Subcutaneous abdominal adipose tissue (tissue), 5 donors: ENCODE data around the gene BLOC1S4.

Source experiments
- H3K27ac ChIP-seq: one replicate; pipeline ENCODE4 v1.7.0; 2013; ENCODE audit warnings: low read depth, mild to moderate bottlenecking, inconsistent platforms, low read length, moderate library complexity
- H3K27me3 ChIP-seq, 5 donors: one replicate each; pipeline ENCODE4 v1.7.0; 2013; ENCODE audit warnings: low read length in 5 of 5, inconsistent platforms in 1 of 5; ENCODE audit not compliant: control insufficient read depth in 5 of 5, insufficient read depth in 4 of 5
- H3K36me3 ChIP-seq, 5 donors: one replicate each; pipeline ENCODE4 v1.7.0; 2013; ENCODE audit warnings: low read length in 5 of 5; ENCODE audit not compliant: control insufficient read depth in 5 of 5, insufficient read depth in 5 of 5
- H3K4me1 ChIP-seq, 5 donors: one replicate each; pipeline ENCODE4 v1.7.0; 2013; ENCODE audit warnings: low read length in 5 of 5, mild to moderate bottlenecking in 3 of 5, moderate library complexity in 1 of 5; ENCODE audit not compliant: control insufficient read depth in 5 of 5, insufficient read depth in 5 of 5
- H3K4me3 ChIP-seq, 5 donors: one replicate each; pipeline ENCODE4 v1.7.0; 2013; ENCODE audit warnings: low read length in 5 of 5, low read depth in 1 of 5
- H3K9ac ChIP-seq, 5 donors: one replicate each; pipeline ENCODE4 v1.7.0; 2013; ENCODE audit warnings: low read length in 5 of 5, mild to moderate bottlenecking in 4 of 5, moderate library complexity in 3 of 5
- H3K9me3 ChIP-seq, 5 donors: one replicate each; pipeline ENCODE4 v1.7.0; 2013; ENCODE audit warnings: low read length in 5 of 5; ENCODE audit not compliant: control insufficient read depth in 5 of 5
- donor health status: healthy.
- donor health status: healthy.
- donor health status: healthy.
- donor health status: healthy.
- donor health status: healthy.

Gene BLOC1S4

DNA sequence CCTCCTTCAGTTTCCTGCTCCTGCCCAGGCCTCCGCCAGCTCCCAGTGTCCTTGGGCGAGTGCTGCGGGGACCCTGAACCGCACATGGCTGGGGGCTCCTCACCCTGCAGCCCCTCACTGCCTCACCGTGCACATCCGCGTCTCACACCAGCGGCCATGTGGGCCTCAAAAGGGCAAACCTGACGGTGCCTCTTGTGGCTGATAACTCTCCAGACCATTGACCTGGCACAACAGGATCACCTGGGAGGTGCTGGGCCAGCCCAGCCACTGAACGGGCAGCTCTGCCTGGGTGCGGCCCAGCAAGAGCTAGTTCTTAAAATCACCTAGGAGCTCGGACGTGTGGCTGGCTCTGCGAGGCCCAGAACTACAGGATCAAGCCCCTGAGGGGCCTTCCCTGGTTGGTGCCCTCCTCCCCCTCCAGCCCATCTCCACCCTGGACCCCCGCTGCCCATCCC, 26.4 kb upstream of the BLOC1S4 start:
- Histone ChIP-seq H3K9me3 (no peaks in the 10 kb centered on the region), H3K36me3 (no peaks in the 10 kb centered on the region), H3K4me1 (peaks cover 0 to 17% (median 8%) of the 10 kb centered on the region in 5 donors), H3K27me3 (peaks cover 0 to 7% (median 4%) of the 10 kb centered on the region in 5 donors), H3K4me3 (peak overlapping the region in 1 of 5 donors; percentile 29), H3K27ac (no peak overlapping the region), H3K9ac (no peak overlapping the region)

DNA sequence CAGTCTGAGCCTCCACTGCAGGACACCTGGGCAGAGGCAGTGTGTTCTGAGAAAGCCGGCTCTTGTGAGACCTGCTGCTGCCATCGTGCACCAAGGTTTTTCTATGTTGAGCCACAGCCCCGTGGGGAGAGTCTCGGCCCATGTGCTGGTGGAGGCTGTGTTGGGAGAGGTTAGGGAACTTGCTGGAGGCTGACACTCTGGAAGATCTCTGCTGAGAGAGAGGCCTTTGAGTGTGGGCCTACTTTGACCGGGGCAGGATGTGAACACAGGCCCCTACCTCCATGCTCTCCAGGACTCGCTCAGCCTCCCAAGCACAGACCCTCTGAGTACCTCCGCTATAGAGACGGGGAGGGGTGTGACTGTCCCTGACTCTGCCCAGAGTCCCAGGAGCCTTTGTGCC, 23.6 kb upstream of the BLOC1S4 start:
- H3K36me3 ChIP-seq: peaks cover 0 to 5% (median 0%) of the 10 kb centered on the region in 5 donors
- H3K4me1 ChIP-seq: peaks cover 0 to 18% (median 8%) of the 10 kb centered on the region in 5 donors
- H3K27ac ChIP-seq: no peak overlapping the region
- H3K9me3 ChIP-seq: no peaks in the 10 kb centered on the region
- H3K9ac ChIP-seq: no peak overlapping the region
- H3K4me3 ChIP-seq: no peak overlapping the region
- H3K27me3 ChIP-seq: peaks cover 0 to 7% (median 2%) of the 10 kb centered on the region in 5 donors

DNA sequence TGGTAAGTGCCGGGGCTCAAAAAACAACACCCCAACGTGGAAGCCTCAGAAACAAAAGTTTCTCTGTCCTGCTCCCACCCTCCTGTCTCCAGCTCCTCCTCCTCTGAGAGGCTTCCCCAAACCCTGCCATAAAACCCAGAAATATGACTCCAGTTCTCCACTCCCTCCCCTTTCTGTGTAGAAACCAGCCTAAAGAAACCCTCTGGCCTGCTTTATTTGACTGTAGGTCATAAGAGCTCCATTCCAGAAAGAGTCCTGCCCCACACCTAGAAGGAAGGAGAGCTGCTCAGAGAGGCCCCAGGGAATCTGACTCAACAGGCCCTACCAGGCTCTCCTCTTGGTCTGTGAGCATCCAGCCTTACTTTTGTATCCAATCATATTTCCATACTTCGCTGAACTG, 23.2 kb upstream of the BLOC1S4 start:
- H3K4me1 ChIP-seq: peaks cover 0 to 18% (median 8%) of the 10 kb centered on the region in 5 donors
- peaks cover 0 to 7% (median 2%) of the 10 kb centered on the region in 5 donors for H3K27me3 ChIP-seq
- H3K27ac ChIP-seq: no peak overlapping the region
- H3K4me3 ChIP-seq: no peak overlapping the region
- no peaks in the 10 kb centered on the region for H3K9me3 ChIP-seq
- peaks cover 0 to 5% (median 0%) of the 10 kb centered on the region in 5 donors for H3K36me3 ChIP-seq
- no peak overlapping the region for H3K9ac ChIP-seq

DNA sequence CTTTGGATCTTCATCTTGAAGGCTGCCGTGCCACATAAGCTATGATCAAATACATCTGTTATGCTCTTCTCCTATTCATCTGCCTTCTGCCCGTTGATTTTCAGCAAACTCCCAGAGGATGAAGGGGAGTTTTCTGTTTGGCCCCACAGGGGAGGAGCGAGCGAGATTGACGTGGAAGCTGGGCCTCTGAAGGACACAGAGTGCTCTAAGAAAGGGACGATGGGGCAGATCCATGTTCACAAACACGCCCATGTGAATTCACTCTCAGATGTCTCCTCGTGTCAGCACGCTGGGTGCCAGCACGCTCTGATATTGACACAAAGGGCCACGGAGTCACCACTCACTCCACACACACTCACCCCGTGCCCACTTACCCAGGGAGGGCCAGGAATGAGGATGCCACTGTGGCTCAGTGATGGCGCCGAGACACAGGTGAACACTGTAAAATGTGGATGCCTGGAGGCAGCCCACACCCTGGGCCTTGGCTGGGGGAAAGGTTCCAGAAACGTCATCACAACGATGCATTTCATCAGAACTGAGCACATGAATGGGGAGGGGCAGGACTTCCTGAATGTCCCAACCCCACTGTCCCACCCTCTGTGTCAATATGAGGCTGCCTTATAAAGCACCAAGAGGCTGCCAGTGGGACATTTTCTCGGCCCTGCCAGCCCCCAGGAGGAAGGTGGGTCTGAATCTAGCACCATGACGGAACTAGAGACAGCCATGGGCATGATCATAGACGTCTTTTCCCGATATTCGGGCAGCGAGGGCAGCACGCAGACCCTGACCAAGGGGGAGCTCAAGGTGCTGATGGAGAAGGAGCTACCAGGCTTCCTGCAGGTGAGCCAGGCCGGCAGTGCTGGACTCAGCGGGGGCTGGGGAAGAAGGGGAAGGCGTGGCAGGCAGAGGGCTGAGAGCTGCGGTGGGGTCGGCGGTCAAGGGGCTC, 22.5 kb upstream of the BLOC1S4 start, which contains the start of gene S100P:
TSS of gene S100P (plus strand) at position 648 of the 946 bp plus-strand sequence. CDS start at position 703, 55 bp downstream.
- Histone ChIP-seq H3K9ac (peak within 1 kb of the TSS in 1 of 5 donors; percentile 43), H3K4me1 (peaks cover 0 to 15% (median 8%) of the 10 kb centered on the region in 5 donors), H3K4me3 (no peak within 1 kb of the TSS), H3K27ac (no peak within 1 kb of the TSS), H3K36me3 (peaks cover 0 to 5% (median 0%) of the 10 kb centered on the region in 5 donors), H3K9me3 (no peaks in the 10 kb centered on the region), H3K27me3 (peaks cover 0 to 7% (median 0%) of the 10 kb centered on the region in 5 donors)

DNA sequence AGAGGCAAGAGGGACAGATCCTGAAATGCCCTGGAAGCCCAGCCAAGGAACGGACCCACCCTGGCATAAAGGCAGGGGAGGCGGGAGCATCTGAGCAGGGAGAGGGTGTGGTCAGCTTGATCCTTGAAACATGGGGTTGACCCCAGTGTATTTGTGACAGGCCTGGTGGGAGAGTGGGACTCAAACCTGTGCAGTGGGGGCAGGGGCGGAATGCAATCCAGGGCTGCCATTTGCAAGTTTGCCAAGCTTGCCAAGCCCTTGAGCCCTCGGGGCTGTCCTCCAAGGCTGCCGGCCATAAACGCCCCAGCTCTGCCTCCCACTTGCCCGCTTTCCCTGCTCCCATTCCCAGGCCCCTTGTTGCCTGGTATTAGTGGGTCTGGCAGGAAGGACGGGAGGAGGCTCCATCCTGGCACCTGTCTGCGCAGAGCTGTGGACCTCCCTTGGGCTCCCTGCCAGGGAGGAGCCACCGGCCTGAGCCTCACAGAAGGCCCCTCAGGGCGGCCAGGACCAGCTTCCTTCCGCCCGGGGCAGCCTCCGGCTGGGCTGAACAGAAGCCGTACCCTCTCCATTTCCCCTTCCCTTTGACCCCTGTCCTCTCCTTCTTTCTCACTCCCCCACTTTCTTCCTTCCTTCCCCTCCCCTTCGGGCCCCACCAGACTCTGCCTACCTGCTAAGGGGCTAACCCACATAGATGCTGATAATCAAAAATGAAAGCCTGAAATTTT, 21.6 kb upstream of the BLOC1S4 start:
- Histone ChIP-seq H3K27ac (no peak overlapping the region), H3K27me3 (peaks cover 0 to 7% (median 0%) of the 10 kb centered on the region in 5 donors), H3K4me1 (peaks cover 0 to 6% (median 0%) of the 10 kb centered on the region in 5 donors), H3K4me3 (no peak overlapping the region), H3K9ac (peak overlapping the region in 1 of 5 donors; percentile 43), H3K36me3 (peaks cover 0 to 5% (median 0%) of the 10 kb centered on the region in 5 donors), H3K9me3 (no peaks in the 10 kb centered on the region)

DNA sequence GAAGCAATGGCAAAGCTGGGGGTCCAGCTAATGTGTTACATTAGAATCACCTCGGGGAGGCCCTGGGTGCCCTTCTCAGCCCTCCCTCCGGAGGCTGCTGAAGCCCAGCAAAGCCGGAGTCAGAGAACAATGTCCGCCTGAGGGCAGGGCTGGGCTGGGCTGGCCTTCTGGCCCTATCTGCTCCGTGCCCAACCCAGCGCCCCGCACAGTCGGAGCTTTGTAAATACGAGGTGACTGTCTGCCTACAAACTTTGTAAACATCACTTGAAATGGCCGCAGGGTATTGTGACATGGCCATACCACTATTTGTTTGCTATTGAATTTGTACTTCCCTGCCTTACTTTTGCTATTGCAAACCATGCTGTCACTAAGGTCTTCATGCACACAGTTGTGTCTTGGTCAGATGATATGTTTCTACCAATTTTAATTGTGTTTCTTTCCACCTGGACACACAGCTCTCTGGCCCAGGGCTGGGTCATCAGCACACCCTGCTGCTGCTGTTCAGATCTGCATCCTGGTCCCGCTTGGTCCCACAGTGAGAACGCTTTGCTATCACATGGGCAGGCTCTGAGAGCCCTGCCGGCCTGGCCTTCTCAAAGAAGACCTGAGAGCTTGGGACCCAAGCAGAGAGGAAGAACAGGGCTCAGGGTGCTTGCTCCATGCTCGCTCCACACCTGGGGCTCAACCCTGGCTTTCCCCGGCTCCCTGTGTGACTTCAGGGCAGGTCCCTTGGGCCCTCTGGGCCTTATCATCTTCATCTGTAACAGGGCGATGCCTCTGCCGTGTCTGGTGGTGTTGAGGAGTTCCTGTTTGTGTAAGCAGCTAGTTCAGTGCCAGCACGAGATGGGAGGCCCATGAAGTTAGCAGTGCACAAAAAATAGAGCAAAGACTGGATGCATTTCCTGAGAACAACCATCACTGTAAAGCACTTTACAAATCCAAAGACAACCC, 20.0 kb upstream of the BLOC1S4 start:
- Histone ChIP-seq H3K9ac (no peak overlapping the region), H3K9me3 (no peaks in the 10 kb centered on the region), H3K4me3 (no peak overlapping the region), H3K27me3 (peaks cover 0 to 2% (median 0%) of the 10 kb centered on the region in 5 donors), H3K36me3 (peaks cover 0 to 6% (median 5%) of the 10 kb centered on the region in 5 donors), H3K27ac (no peak overlapping the region), H3K4me1 (peaks cover 0 to 4% (median 0%) of the 10 kb centered on the region in 5 donors)

DNA sequence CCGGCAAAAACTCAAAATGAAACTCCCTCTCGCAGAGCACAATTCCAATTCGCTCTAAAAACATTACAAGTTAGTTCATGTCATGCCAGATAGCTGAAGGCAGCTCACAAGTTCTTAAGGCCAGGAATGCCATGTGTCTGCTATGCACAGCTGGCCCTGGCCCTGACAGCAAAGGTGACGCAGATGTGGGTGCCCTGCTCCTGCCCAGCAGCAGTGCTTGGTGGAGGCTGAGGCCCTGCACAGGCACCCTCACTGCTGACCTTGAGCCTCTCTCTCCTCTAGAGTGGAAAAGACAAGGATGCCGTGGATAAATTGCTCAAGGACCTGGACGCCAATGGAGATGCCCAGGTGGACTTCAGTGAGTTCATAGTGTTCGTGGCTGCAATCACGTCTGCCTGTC, 19.4 kb upstream of the BLOC1S4 start:
- no peak overlapping the region for H3K27ac ChIP-seq
- H3K9ac ChIP-seq: no peak overlapping the region
- H3K9me3 ChIP-seq: no peaks in the 10 kb centered on the region
- no peaks in the 10 kb centered on the region for H3K27me3 ChIP-seq
- peaks cover 0 to 6% (median 5%) of the 10 kb centered on the region in 5 donors for H3K36me3 ChIP-seq
- H3K4me1 ChIP-seq: peaks cover 0 to 4% (median 0%) of the 10 kb centered on the region in 5 donors
- H3K4me3 ChIP-seq: no peak overlapping the region

DNA sequence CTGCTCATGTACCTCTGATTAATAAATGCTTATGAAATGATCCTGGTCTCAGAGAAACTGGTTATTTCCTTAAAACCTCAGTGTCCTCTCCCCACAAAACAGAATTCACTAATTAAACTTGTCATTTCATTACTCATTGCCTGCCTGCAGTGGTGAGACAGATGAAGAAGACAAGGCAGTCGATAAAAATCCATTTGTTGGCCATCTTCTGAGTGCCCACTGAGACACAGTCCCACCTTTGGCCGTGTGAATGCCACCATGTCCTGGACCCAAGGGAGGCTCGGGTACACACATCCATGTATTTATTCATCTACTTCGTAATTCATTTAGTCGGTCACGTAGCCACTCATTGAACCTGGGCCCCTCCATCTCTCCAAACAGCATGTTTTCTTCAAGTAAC, 18.8 kb upstream of the BLOC1S4 start:
- Histone ChIP-seq H3K27ac (no peak overlapping the region), H3K4me1 (peaks cover 0 to 4% (median 0%) of the 10 kb centered on the region in 5 donors), H3K36me3 (peaks cover 0 to 6% (median 5%) of the 10 kb centered on the region in 5 donors), H3K4me3 (no peak overlapping the region), H3K9me3 (no peaks in the 10 kb centered on the region), H3K27me3 (no peaks in the 10 kb centered on the region), H3K9ac (no peak overlapping the region)

DNA sequence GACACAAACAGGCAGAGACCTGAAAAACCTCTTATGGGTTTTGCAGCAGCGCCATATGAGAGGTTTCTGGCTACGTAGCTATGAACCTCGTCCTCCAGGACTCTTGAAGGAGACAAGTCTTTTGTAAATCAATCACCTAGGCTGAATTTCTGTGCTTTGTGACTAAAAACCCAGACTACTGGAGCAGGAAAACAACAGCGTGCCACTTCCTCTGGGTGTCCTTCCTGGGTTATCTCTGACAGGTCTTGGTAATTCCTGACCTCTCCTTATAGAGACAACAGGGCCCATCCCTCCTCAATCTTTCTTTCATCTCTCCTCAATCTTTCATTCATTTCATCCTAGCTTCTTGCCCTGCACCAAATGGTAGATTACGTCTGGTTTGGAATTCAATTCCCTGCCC, 16.6 kb upstream of the BLOC1S4 start:
- Histone ChIP-seq H3K4me1 (peaks cover 4 to 11% (median 8%) of the 10 kb centered on the region in 5 donors), H3K9me3 (no peaks in the 10 kb centered on the region), H3K36me3 (peaks cover 0 to 13% (median 10%) of the 10 kb centered on the region in 5 donors)

More for the DNA sequence above, 16.6 kb upstream of the BLOC1S4 start:
- H3K4me3 ChIP-seq: no peak overlapping the region
- H3K27ac ChIP-seq: no peak overlapping the region
- H3K27me3 ChIP-seq: no peaks in the 10 kb centered on the region
- no peak overlapping the region for H3K9ac ChIP-seq
